Stomach (tissue), 4 donors: ENCODE measurements around the gene AMBP.

ENCODE experiments used
- POLR2A ChIP-seq, 4 donors: fragments of 450-650 bp; IDR thresholded peaks; one replicate each; pipeline ENCODE4 v1.6.1; 2016; ENCODE audit warnings: antibody characterized with exemption in 4 of 4, control low read depth in 2 of 4, mild to moderate bottlenecking in 1 of 4, moderate library complexity in 1 of 4
- TF ChIP-seq, protein P1 (sequence below), 7 experiments: fragments of 450-650 bp in 4 of 7; fragments of 200-600 bp in 3 of 7; sonication (generic) in 3 of 7; IDR thresholded peaks; one replicate each; pipeline ENCODE4 v1.5.1; 2016 to 2019; ENCODE audit warnings: antibody characterized with exemption in 7 of 7, control low read depth in 2 of 7, mild to moderate bottlenecking in 1 of 7

GRCh38 chr9:114085387-114085789 lies 7.3 kb upstream of the AMBP start:
- TF ChIP-seq, protein P1, sequence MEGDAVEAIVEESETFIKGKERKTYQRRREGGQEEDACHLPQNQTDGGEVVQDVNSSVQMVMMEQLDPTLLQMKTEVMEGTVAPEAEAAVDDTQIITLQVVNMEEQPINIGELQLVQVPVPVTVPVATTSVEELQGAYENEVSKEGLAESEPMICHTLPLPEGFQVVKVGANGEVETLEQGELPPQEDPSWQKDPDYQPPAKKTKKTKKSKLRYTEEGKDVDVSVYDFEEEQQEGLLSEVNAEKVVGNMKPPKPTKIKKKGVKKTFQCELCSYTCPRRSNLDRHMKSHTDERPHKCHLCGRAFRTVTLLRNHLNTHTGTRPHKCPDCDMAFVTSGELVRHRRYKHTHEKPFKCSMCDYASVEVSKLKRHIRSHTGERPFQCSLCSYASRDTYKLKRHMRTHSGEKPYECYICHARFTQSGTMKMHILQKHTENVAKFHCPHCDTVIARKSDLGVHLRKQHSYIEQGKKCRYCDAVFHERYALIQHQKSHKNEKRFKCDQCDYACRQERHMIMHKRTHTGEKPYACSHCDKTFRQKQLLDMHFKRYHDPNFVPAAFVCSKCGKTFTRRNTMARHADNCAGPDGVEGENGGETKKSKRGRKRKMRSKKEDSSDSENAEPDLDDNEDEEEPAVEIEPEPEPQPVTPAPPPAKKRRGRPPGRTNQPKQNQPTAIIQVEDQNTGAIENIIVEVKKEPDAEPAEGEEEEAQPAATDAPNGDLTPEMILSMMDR (IDR thresholded peaks at IDR 0.05): no peak
- TF ChIP-seq POLR2A (IDR thresholded peaks at IDR 0.05): no peak
